GM23248 (cell line): ENCODE data around the gene ATE1. TPM values are rescaled to one million over a fixed set of nuclear protein-coding genes. Genes with fewer than 3 reads are reported as not detected.

Experiments
- DNase-seq: peaks from one replicate; pipeline ENCODE4 v3.0.0-alpha.2; 2015
- H2AFZ ChIP-seq: fragments of 200-600 bp; sonication (generic); 2 replicates; pipeline ENCODE4 v1.6.1; 2016; ENCODE audit warnings: antibody characterized with exemption
- H3F3A ChIP-seq: fragments of 200-600 bp; sonication (generic); 2 replicates; pipeline ENCODE4 v1.6.1; 2016; ENCODE audit warnings: mild to moderate bottlenecking, antibody characterized with exemption, mixed run types; ENCODE audit not compliant: insufficient read depth
- H3K27ac ChIP-seq: fragments of 200-600 bp; sonication (generic); 2 replicates; pipeline ENCODE4 v1.5.1; 2016; ENCODE audit warnings: mild to moderate bottlenecking
- H3K27me3 ChIP-seq: fragments of 200-600 bp; sonication (generic); replicated peaks from 2 replicates; pipeline ENCODE4 v1.6.1; 2016; ENCODE audit warnings: mild to moderate bottlenecking; ENCODE audit not compliant: insufficient read depth
- H3K36me3 ChIP-seq: fragments of 200-600 bp; sonication (generic); 2 replicates; pipeline ENCODE4 v1.6.1; 2016; ENCODE audit warnings: low read depth, mild to moderate bottlenecking
- H3K4me1 ChIP-seq: fragments of 200-600 bp; sonication (generic); 2 replicates; pipeline ENCODE4 v1.6.1; 2016; ENCODE audit warnings: mild to moderate bottlenecking; ENCODE audit not compliant: insufficient read depth
- H3K4me2 ChIP-seq: fragments of 200-600 bp; sonication (generic); one replicate; pipeline ENCODE4 v1.6.1; 2016; ENCODE audit warnings: mild to moderate bottlenecking; ENCODE audit not compliant: unreplicated experiment
- H3K4me3 ChIP-seq: fragments of 200-600 bp; sonication (generic); 2 replicates; pipeline ENCODE4 v1.5.1; 2016; ENCODE audit warnings: mild to moderate bottlenecking
- H3K79me2 ChIP-seq: fragments of 200-600 bp; sonication (generic); 2 replicates; pipeline ENCODE4 v1.6.1; 2016; ENCODE audit warnings: mild to moderate bottlenecking; ENCODE audit not compliant: insufficient read depth
- H3K9ac ChIP-seq: fragments of 200-600 bp; sonication (generic); 2 replicates; pipeline ENCODE4 v1.6.1; 2016; ENCODE audit warnings: mild to moderate bottlenecking
- H3K9me2 ChIP-seq: fragments of 200-600 bp; sonication (generic); 2 replicates; pipeline ENCODE4 v1.6.1; 2016; ENCODE audit warnings: mixed run types, mild to moderate bottlenecking, moderate library complexity; ENCODE audit not compliant: insufficient read depth
- H3K9me3 ChIP-seq: fragments of 200-600 bp; sonication (generic); one replicate; pipeline ENCODE4 v1.6.1; 2017; ENCODE audit warnings: low read depth
- H4K20me1 ChIP-seq: fragments of 200-600 bp; sonication (generic); 2 replicates; pipeline ENCODE4 v1.6.0; 2016; ENCODE audit not compliant: insufficient read depth
- EZH2 ChIP-seq: fragments of 200-600 bp; sonication (generic); IDR thresholded peaks from 2 replicates; pipeline ENCODE4 v1.6.1; 2018; ENCODE audit warnings: antibody characterized with exemption, mild to moderate bottlenecking; ENCODE audit not compliant: insufficient read depth, poor library complexity, severe bottlenecking
- EZH2phosphoT487 ChIP-seq: fragments of 200-600 bp; sonication (generic); IDR thresholded peaks from 2 replicates; pipeline ENCODE4 v1.6.1; 2018; ENCODE audit warnings: antibody characterized with exemption, moderate library complexity, mild to moderate bottlenecking, low read depth; ENCODE audit not compliant: insufficient read depth
- WGBS, 2 experiments: methylation state at CpG; one replicate each; pipeline ENCODE4 v1.1.6; 2015 to 2017; ENCODE audit warnings: low lambda C conversion rate in 2 of 2, low coverage in 1 of 2; ENCODE audit errors: missing lambda C conversion rate in 2 of 2; 5-methylcytosine and 5-hydroxymethylcytosine counted together
- in situ Hi-C: fragments of 300-500 bp; cut with MboI; formaldehyde crosslinking; loops from 2 replicates; pipeline ENCODE4 v1.15.0; 2020
- polyA plus RNA-seq: library from polyadenylated mRNA; unstranded; fragments of >200 nt; fragmentation: Nextera tagmentation; extraction: Ambion mirVana; gene quantifications from 2 replicates; pipeline ENCODE4 v1.2.1, GENCODE V29; 2016
- small RNA-seq: library from RNA; depleted of rRNA; stranded (forward); fragments of <200 nt; gene quantifications from one replicate; pipeline ENCODE3, GENCODE V24; 2014; ENCODE audit warnings: low read depth, low replicate concordance
- total RNA-seq: library from RNA; depleted of rRNA; stranded (reverse); fragments of >200 nt; shearing (Covaris generic); gene quantifications from 2 replicates; pipeline ENCODE4 v1.2.3, GENCODE V29; 2014; rRNA removed

Gene ATE1
- total and polyA plus RNA-seq, 2 experiments from 2014 or later = 14.8 to 19.1 TPM

GRCh38 chr10:121694327-121694965, 233.4 kb downstream of the ATE1 start:
- Histone ChIP-seq H3K27me3 (no peaks in the 10 kb centered on the region), H3K9ac (no peak overlapping the region), H3K27ac (no peak overlapping the region), H3F3A (no peaks in the 10 kb centered on the region), H3K9me2 (no peaks in the 10 kb centered on the region), H3K4me1 (no peaks in the 10 kb centered on the region), H4K20me1 (no peaks in the 10 kb centered on the region), H3K4me2 (no peak overlapping the region), H3K9me3 (no peaks in the 10 kb centered on the region), H2AFZ (no peak overlapping the region), H3K36me3 (no peaks in the 10 kb centered on the region), H3K4me3 (no peak overlapping the region), H3K79me2 (no peaks in the 10 kb centered on the region)
- TF ChIP-seq EZH2 (no peak), EZH2phosphoT487 (no peak)
- in situ Hi-C loops = no loop called here
- WGBS, 2 experiments = 63 to 65% methylated on average over 9 of the region's 9 CpGs
- no peak for DNase-seq

- H3F3A ChIP-seq = no peaks in the 10 kb centered on the region
- 61 to 66% methylated on average over 10 of the region's 10 CpGs for WGBS, 2 experiments
These were observed 235.2 kb downstream of the ATE1 start for GRCh38 chr10:121692626-121693025.

DNA sequence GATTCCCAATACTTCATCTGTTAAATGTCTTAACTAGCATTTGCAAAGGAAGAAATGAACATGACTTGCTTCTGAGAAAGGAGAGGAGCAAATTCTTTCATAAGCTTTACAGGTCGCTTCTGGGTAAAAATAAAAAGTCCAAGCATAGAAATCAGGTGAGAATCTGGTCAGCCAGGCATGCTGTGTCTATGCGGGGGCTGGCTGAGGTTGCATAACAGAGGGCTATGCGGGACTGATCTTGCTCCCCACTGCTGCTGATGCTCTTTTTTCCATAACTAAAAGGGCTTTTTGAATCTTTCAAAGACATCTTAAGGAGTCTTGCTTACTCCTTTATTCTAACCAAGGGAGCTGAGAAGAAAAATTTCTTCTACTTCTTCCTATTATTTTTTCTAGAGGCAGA, 236.9 kb downstream of the ATE1 start:
- TF ChIP-seq EZH2 = no peak
- no peak for TF ChIP-seq EZH2phosphoT487

More at GRCh38 chr10:121692626-121693025, 235.2 kb downstream of the ATE1 start:
- Histone ChIP-seq H3K4me1 (no peaks in the 10 kb centered on the region), H4K20me1 (no peaks in the 10 kb centered on the region), H3K4me3 (no peak overlapping the region), H3K79me2 (no peaks in the 10 kb centered on the region), H3K27ac (no peak overlapping the region), H2AFZ (no peak overlapping the region), H3K9ac (no peak overlapping the region), H3K9me2 (no peaks in the 10 kb centered on the region), H3K36me3 (no peaks in the 10 kb centered on the region), H3K4me2 (no peak overlapping the region), H3K27me3 (no peaks in the 10 kb centered on the region), H3K9me3 (no peaks in the 10 kb centered on the region)
- in situ Hi-C loops = no loop called here
- no peak for DNase-seq
- TF ChIP-seq EZH2 (no peak), EZH2phosphoT487 (no peak)

More for the DNA sequence above, 236.9 kb downstream of the ATE1 start:
- in situ Hi-C loops = no loop called here
- H3K9me2 ChIP-seq = no peaks in the 10 kb centered on the region
- no peak overlapping the region for H2AFZ ChIP-seq
- H3K27ac ChIP-seq = no peak overlapping the region
- no peaks in the 10 kb centered on the region for H3K36me3 ChIP-seq
- no peak for DNase-seq
- H3K9ac ChIP-seq = no peak overlapping the region
- H3K79me2 ChIP-seq = no peaks in the 10 kb centered on the region
- no peak overlapping the region for H3K4me2 ChIP-seq
- no peaks in the 10 kb centered on the region for H3F3A ChIP-seq
- no peaks in the 10 kb centered on the region for H3K27me3 ChIP-seq
- 65 to 67% methylated on average over 3 of the region's 3 CpGs for WGBS, 2 experiments
- no peaks in the 10 kb centered on the region for H3K4me1 ChIP-seq
- H4K20me1 ChIP-seq = no peaks in the 10 kb centered on the region
- no peak overlapping the region for H3K4me3 ChIP-seq
- no peaks in the 10 kb centered on the region for H3K9me3 ChIP-seq

Small RNAs within 50 kb of the gene (small RNA-seq; reads per million reads assigned to genes)
- gene RF00019 = not detected
- not detected for gene RF02219

Other genes with a start within 250 kb of the ATE1 start
- 29.2 and 37.9 TPM in 2 replicates for gene NSMCE4A, start 47.2 kb upstream of the ATE1 start, total RNA-seq
- gene NSMCE4A, start 47.2 kb upstream of the ATE1 start, polyA plus RNA-seq = 25.6 and 26.3 TPM in 2 replicates
- gene TACC2, start 61.1 kb upstream of the ATE1 start, total RNA-seq = 4.3 and 5.8 TPM in 2 replicates
- gene TACC2, start 61.1 kb upstream of the ATE1 start, polyA plus RNA-seq = 14.9 and 16.7 TPM in 2 replicates